SK-N-DZ (cell line): ENCODE measurements around the gene KANK4.
A peak's percentile ranks its signal among the peaks of the same experiment; 100 is the strongest.
"Not testable (repeated sequence)": the region's sequence is repeated elsewhere in the genome, so short reads cannot be mapped to it uniquely, and the experiment has no call there.

Source experiments
- DNase-seq: peaks from one replicate; pipeline ENCODE4 v3.0.0-alpha.2; 2015; ENCODE audit warnings: low spot score

The KANK4 gene

DNA sequence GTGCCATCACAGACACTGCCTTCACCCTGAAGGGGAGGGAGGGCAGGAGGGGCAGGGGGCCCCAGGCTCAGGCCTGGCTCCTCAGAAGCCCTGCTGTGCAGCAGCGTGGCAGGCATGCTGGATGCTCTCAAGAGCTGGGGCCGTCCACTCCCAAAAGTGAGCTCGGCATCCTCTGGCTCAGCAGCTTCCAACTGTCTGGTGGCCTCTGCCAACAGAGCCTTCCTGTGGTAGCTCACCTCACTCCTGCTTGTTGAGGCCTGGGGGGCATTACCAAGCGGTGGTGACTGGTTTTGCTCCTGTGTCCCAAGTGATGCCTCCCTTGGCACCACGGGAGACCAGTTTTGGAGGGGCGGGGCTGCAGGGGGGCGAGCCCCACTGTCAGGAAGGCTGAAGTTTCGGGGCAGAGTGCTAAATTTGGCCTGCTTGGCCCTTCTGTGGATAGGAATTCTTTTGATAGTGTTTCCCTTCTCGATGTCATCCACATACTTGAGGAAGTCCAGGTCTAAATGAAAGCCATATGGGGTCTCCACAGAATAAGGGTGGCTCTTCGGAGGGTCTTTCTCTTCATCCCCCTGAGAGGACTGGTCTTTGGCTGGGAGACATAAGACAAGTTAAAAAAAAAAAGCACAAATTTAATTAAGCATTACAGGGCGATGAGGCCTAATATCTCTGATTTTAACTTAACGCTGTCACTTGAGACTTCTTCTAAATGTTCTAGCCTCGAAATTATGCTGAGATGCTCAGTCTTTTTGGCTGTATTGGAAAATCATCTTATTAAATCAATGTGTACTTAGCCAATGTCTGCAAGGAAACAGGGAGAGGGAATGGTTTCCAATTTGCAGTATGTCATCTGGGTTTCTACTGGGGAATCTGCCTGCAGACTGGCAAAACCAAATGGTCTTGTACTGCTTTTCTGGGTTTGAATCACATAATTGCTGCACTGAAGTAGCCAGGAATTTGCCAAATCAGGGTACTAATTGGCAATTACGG lies 44.4 kb downstream of the KANK4 start:
- no peak for DNase-seq

DNA sequence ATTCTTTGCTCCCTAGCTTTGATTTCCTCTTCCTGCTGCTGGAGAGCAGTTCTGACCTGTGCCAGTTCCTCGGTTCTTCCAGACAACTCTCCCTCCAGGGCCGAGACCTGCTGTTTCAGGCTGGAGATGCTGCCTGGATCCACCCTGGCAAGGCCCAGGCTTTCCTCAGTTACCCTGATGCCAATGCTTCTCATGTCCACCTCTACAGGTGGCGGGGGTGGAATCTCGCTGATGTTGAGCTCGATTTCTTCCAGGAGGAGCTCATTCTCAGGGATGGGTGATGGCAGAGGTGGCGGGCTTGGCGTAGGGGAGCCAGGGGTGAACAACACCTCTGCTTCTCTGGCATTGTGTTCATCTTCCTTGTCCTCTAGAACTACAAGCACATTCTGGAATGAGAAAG lies 45.3 kb downstream of the KANK4 start:
- no peak for DNase-seq

DNA sequence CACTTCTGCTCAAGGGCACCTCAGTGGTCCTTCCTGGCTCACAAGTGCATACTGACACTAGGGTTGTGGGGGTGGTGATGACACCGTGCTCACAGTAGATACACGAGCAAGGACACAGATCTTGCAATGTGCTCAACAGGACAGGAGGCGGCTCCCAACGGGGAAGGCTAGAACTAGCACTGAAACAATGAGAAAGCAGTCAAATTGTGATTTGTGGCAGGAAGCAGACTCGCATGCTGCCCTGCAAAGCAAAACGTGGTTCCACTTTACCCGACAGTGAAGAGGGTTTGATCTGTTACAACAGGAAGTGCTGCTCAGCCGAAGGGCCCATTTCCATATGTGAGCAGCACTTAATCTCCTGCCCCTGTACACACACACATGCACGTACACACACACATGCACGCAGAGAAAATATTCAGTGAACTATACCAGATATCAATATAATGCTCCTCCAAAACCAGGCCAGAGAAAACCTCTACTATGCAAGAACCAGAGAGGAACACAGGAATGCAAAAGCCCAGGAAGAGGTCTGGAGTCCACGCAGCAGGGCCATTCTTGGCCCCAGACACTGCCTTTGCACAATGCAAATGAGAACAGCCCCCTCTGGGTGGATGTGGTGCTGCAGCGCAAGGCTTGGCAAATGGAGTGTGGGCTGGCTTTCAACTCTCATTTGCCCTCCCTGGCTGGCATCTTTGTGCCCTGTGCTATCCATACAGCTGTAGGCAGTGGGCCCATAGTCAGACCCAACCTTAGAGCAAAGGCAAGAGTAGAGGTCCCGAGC lies 47.1 kb downstream of the KANK4 start:
- no peak for DNase-seq

DNA sequence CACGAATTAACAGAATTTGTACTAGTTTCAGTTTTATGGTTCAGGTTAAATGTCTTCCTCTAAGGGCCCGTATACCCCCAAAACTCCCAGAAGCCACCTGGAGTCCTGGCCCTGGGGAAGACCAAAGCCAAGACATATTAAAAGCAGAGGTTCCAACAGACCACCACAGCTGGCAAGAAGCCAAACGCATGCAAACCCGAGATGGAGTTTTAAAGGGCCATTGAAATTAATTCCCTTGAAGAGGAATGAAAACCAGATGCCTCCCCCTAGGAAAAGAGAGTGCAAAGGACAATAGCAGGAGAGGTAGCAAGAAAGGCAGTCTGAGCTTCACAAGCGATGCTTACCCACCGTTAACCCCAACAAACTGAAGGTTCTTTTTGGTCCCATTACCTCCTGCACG lies 48.1 kb downstream of the KANK4 start:
- peak; percentile 87 for DNase-seq

GRCh38 chr1:62269851-62270495 lies 49.3 kb downstream of the KANK4 start:
- DNase-seq: no peak

- no peak for DNase-seq
These were observed 49.8 kb downstream of the KANK4 start for GRCh38 chr1:62269439-62269838.

GRCh38 chr1:62268315-62268714 lies 50.9 kb downstream of the KANK4 start:
- DNase-seq: no peak

DNA sequence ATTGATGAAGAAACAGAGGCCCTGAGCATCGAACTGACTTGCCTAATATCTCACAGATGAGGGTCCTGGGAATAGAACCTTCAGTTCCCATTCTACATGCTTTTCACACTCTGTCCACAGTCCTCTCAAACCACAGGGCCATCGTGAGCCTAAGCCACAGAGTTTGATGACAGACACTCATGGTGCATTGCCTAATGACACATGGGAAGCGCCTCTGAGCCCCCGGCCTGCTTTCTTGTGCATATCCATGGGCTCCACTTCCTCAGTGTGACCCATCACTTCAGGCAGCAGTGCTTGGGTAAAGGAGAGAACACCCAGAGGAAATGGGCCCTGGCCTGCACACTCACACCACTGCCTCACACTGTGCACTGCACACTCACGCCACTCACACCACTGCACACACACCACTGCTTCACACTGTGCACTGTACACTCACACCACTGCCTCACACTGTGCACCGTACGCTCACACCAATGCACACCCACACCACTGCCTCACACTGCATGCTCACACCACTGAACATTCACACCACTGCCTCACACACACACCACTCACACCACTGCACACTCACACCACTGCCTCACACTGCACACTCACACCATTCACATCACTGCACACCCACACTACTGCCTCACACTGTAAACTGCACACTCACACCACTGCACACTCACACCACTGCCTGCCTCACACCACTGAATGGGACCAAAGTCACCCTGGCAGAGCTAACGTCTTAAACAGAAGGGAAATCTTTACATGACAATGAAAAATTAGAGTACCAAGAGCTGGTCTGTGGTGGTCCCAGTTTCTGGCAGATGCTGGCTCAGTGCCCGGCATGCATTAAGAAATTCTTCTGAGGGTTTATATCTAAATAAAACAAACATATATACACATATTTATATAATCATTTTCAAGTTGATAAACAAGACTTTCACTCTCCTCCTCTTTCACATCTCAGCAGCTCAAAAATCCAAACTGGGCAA lies 53.0 kb downstream of the KANK4 start:
- DNase-seq: no peak

DNA sequence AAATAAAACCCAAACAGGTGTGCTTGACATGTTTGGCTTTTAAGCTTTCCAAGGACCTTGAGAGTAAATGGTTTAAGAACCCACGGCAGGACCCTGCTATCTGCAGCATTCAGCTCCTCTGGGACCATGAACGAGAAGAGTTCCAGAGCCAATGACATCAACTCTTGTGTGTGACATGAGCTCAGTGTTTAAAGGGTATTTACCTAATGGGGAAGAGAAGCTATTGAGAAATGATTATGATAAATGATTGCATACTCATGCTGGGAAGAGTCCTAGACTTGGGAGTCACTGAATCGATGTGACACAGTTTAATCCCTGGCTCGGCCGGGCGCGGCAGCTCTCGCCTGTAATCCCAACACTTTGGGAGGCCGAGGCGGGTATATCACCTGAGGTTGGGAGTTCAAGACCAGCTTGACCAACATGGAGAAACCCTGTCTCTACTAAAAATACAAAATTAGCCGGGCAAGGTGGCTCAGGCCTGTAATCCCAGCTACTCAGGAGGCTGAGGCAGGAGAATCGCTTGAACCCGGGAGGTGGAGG lies 55.4 kb downstream of the KANK4 start:
- DNase-seq: no peak

DNA sequence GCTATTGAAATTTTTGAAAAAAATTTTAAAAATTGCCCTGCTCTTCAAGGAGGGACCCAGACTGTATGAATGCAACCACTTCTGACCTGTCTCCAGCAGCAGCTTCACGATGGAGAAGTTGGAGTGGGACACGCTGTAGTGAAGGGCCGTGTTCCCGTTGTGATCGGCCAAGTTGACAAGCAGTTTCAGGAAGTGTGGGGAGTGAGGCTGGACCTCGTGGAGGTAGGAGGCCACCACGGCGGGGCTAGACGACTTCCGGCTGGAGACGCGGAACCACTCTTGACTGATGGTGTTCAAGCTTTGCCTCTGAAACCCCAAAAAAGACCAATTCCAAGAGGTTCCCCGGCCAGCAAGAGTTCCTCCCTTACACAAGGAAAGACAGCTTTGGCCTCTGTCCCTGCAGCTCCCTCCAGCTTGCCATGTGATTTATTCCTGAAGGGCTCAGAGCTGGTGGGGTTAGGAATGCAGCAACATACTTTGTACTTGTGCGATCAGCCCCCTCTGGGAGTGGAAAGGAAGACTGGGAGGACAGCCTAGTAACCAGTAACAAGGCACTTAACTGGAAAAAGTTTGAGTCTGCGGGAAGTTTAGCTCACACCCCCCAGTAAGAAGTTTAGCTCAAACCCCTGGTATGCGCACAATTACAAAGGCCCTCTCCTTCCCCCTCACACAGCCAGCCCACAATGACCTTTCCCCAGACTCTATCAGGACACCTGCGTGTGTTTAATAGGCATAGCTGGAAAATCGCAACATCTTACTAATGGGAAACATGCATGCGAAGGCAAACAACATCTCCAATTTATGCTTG lies 56.0 kb downstream of the KANK4 start:
- DNase-seq: no peak

DNA sequence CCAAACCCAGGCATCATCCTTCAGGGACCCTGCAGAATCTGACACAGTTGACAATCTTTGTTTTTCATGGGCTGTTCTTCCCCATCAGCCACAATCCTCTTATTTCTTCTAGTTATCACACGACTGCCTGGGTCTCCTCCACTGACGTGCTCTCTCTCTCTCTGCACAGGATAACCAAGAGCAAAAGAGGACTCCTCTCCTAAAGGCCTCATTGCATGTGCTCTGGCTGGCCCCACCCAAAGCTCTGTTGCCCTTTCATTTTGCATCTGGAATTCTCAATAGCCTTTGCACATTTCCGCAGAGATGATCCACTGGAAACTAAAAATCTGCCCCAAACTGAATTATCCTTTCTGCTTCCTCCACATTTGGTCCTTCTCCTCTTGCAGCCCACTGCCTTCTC lies 58.5 kb downstream of the KANK4 start:
- no peak for DNase-seq

DNA sequence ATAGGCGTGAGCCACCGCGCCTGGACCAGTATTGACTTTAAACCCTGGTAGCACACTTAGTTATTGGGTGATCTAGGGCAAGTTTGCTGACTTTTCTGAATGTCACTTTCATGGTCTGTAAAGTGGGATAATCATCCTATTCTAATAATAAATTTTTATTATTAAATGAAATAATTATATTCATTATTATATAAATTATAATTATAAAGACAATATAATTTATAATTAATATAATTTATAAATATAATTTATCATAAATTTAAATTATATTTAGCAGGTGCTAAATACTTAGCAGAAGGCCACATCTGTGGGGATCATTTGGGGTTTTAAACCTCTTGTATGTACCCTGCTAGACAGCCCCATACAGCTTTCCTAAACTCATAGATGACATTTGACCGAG lies 59.7 kb downstream of the KANK4 start:
- no peak for DNase-seq

DNA sequence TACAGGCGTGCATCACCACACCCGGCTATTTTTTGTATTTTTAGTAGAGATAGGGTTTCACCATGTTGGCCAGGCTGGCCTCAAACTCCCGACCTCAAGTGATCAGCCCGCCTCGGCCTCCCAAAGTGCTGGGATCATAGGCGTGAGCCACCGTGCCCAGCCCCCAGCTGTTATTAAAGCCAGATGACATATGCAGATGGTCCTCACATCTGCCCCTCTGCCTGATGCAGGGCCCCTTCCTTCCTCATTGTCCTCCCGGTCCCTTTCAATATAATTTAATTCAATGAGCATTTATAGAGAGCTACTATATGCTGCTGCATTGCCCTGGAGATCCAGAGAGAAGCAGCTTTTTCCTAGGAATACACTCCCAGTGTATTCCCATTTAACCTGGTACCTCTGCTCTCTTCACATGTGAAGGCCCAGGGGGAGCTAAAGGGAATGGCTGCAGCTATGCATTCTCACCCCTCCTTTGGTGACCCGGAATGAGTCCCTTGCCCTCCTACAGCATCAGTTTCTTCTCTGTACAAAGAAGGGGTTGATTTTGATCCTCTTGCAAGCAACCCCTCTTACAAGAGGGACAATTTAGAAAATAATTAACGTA lies 69.0 kb downstream of the KANK4 start:
- peak; percentile 85 for DNase-seq

DNA sequence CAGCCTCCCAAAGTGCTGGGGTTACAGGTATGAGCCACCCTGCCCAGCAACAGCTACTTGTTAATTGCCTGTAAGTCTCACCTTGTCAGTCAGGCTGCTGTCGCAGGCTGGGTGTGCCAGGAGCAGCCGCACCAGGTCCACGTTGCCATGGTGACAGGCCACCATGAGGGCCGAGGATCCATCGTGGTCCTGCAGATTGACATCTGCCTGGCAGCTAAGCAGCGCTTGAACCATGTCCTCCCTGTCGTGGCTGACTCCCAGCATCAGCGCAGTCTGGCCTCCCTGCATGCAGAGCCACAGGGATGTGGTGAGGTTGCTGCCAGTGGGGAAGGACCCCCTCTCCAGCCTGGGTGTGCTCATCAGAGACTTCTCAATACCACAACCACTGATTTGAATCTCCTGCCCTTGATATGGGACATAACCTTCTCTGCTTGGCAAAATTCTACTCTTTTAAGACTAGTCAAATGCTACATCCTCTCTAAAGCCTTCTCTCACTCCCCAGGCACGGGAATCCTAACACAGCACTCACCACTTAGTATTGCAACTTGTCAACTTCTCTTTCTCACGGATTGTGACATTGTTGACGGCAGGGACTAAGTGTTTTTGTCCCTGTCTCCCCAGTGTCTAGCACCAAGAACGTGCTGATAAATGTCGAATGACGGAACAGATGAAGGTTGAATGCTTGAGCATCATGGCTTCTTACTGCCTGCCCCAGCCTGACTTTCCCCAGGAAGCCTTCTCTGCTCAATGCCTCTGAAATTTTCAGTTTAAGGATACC lies 71.7 kb downstream of the KANK4 start:
- peak; percentile 69 for DNase-seq

DNA sequence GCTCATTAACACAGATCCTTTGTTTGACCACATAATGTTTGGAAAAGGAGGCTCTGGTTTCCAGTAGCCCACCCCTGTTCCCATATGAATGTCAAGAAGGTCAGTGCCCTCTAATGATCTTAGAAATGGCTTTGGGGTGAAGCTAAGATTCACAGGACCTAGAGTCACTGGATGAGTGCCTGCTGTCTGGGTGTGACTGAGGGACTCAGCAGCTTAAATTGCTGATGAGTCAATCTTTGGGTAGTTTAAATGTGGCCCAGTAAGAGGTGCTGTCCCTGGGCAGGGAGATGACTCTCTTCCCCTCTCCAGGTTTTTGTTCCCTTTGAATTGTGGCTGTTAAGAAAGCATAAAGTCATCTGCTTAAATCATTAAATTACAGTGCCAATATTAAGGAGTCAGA lies 74.0 kb downstream of the KANK4 start:
- DNase-seq: no peak

DNA sequence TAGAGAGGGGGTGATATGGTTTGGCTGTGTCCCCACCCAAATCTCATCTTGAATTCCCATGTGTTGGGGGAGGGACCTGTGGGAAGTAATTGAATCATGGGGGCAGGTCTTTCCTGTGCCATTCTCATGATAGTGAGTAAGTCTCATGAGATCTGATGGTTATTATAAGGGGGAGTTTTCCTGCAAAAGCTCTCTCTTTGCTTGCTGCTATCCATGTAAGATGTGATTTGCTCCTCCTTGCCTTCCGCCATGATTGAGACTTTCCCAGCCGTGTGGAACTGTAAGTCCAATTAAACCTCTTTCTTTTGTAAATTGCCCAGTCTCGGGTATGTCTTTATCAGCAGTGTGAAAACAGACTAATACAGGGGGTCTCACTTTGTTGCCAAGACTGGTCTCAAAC lies 74.9 kb downstream of the KANK4 start:
- DNase-seq: not testable (repeated sequence)

DNA sequence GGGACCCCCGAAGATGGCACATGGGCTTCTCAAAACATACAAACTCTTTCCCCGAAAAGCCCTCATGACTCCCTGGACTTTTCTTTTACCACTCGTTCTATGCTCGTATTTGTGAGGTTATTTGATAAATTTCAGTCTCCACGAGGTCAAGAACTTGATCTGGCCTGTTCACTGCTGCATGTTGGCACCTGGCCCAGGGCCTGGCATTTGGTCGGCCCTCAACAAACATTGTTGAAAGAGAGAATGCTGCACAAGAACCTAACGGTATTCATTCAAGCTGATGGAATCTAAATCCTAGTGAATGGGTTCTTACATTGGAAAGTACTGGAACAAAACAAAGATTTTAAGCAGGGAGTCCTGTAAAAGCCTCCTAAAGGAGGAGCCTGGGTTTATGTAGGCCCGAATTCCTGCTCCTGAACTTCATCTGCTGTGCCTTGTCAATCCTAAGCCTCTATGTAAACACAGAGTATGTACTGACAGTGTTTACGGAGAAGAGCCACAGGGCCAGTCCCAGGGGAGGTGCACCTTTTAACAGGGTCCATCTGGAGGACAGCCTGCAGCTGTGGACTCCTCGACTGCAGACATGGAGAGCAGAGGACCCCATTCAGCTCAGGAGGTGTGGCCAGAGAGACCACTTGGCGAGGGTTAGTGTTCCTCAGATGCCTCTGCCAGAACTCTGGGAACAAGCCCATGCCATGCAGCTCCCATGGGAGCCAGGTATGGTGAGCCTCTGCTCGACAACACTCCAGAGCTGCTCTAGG lies 77.7 kb downstream of the KANK4 start:
- DNase-seq: peak; percentile 55
